ENCODE data around the gene SPART. TPM values are rescaled to one million over a fixed set of nuclear protein-coding genes. Genes with fewer than 3 reads are reported as not detected.

SPART gene
- total RNA-seq, 1 experiment from 2014 or later, result 0.12 TPM

DNA sequence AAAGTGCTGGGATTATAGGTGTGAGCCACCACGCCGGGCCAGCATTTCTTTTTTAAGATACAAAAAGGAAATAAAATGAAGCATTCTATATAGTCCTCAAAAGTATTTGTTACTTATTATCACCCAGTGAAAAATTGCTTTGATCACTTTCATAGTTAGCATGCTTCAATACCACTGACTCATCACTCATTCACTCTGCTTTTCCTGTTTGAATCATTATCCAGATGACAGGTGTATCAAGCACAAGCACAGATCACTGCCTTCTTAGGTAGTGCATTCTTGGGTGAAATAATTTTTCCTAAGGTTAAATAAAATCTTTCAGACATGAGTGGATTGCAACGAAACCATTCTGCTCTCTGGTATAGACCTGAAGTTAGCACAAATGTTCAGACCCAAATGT is 35.8 kb upstream of the SPART start:
- POLR2A ChIA-PET, result no interaction called here
- CTCF ChIA-PET, result no interaction called here

DNA sequence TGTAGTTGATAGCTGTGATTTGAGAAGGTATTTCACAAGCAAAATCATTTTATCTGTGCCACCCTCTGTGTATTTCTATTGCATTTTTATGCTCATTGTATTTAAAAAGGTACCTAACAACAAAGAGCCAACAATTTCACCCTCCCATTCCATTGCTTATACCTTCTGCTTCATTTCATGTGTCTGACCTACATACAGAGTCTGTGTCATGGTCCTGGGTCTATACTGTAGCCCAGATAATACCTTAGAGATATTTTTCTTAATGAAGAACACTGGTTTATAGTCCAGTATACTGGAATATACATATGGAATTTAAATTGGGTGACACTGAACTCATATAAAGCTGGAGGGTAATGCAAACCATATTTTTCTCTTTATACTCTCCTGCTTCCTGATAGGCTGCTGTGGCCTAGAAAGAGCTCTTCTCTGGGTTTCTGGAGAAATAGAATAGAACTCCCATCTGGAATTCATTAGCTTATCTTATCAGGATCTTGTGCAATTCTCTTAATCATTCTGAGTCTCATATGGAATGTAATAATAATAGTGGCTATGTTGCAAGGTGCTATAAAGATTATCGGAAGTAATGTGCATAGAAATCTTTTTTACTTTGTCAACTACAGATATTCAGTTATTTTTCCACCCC is 31.8 kb upstream of the SPART start:
- H3K27ac ChIP-seq (ENCODE audit: low read depth, low read length), result no peak overlapping the region
- H3K4me1 ChIP-seq (ENCODE audit: control insufficient read depth in 1 of 2, insufficient read depth in 2 of 2, low read length in 2 of 2), result no peaks in the 10 kb centered on the region
- no peaks in the 10 kb centered on the region; a peak in 1 of 4 replicates for H3K9me3 ChIP-seq (ENCODE audit: control insufficient read depth in 1 of 2, insufficient read depth in 1 of 2, low read depth in 1 of 2, low read length in 2 of 2)
- RAD21 ChIA-PET (ENCODE audit: low non-redundant PET in 1 of 2, low total read pairs in 2 of 2, uncharacterized antibody in 2 of 2, unreplicated experiment in 2 of 2), result no interaction called here
- H3K9ac ChIP-seq (ENCODE audit: low read length), result no peak overlapping the region
- no peak overlapping the region for H3K4me2 ChIP-seq (ENCODE audit: low read length)
- intact Hi-C loops (cut with micrococcal nuclease), result no loop called here
- POLR2A ChIA-PET, result no interaction called here
- no peaks in the 10 kb centered on the region for H3K36me3 ChIP-seq (ENCODE audit: control insufficient read depth in 1 of 2, insufficient read depth in 2 of 2, low read length in 2 of 2)
- H2AFZ ChIP-seq (ENCODE audit: low read depth, low read length, poor library complexity, severe bottlenecking), result no peak overlapping the region
- CTCF ChIA-PET, result no interaction called here
- H3K79me2 ChIP-seq (ENCODE audit: insufficient read depth, low read length), result no peaks in the 10 kb centered on the region
- no peaks in the 10 kb centered on the region for H3K27me3 ChIP-seq (ENCODE audit: insufficient read depth, low read length)
- no peak overlapping the region for H3K4me3 ChIP-seq (replicated peaks in 1 of 2; ENCODE audit: low read depth in 1 of 2, low read length in 2 of 2)
- no peaks in the 10 kb centered on the region for H3K9me2 ChIP-seq (ENCODE audit: insufficient read depth)
- DNase-seq (ENCODE audit: low read depth, low spot score) (no peak), ATAC-seq (no peak)
- BruUV-seq (replicated peaks), result no TSS peak
- no peaks in the 10 kb centered on the region for H4K20me1 ChIP-seq (ENCODE audit: insufficient read depth)
- TF ChIP-seq JUND (IDR thresholded peaks at IDR 0.05) (no peak), YY1 (IDR thresholded peaks at IDR 0.05; ENCODE audit: extremely low read depth, insufficient replicate concordance, low read depth, low read length) (no peak), ELF1 (IDR thresholded peaks at IDR 0.05; ENCODE audit: borderline replicate concordance, low read depth) (no peak), CTCF (IDR thresholded peaks at IDR 0.05 in 2 of 3, conservative IDR thresholded peaks at IDR 0.05 in 1 of 3; ENCODE audit: borderline replicate concordance in 1 of 3, insufficient read depth in 1 of 3, low read depth in 2 of 3, low read length in 2 of 3) (no peak), SRF (IDR thresholded peaks at IDR 0.05; ENCODE audit: low read depth) (no peak), POLR2A (IDR thresholded peaks at IDR 0.05; ENCODE audit: borderline replicate concordance, extremely low read depth, insufficient read depth, insufficient read length) (no peak), CEBPB (IDR thresholded peaks at IDR 0.05; ENCODE audit: low read depth) (no peak), EZH2phosphoT487 (IDR thresholded peaks at IDR 0.05; ENCODE audit: borderline replicate concordance) (no peak), POLR2AphosphoS5 (IDR thresholded peaks at IDR 0.05; ENCODE audit: low read depth, low read length) (no peak), RAD21 (IDR thresholded peaks at IDR 0.05; ENCODE audit: low read depth) (no peak)
- TF ChIP-seq, protein P1, sequence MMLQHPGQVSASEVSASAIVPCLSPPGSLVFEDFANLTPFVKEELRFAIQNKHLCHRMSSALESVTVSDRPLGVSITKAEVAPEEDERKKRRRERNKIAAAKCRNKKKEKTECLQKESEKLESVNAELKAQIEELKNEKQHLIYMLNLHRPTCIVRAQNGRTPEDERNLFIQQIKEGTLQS (IDR thresholded peaks at IDR 0.05), result no peak
- TF ChIP-seq, protein P2, sequence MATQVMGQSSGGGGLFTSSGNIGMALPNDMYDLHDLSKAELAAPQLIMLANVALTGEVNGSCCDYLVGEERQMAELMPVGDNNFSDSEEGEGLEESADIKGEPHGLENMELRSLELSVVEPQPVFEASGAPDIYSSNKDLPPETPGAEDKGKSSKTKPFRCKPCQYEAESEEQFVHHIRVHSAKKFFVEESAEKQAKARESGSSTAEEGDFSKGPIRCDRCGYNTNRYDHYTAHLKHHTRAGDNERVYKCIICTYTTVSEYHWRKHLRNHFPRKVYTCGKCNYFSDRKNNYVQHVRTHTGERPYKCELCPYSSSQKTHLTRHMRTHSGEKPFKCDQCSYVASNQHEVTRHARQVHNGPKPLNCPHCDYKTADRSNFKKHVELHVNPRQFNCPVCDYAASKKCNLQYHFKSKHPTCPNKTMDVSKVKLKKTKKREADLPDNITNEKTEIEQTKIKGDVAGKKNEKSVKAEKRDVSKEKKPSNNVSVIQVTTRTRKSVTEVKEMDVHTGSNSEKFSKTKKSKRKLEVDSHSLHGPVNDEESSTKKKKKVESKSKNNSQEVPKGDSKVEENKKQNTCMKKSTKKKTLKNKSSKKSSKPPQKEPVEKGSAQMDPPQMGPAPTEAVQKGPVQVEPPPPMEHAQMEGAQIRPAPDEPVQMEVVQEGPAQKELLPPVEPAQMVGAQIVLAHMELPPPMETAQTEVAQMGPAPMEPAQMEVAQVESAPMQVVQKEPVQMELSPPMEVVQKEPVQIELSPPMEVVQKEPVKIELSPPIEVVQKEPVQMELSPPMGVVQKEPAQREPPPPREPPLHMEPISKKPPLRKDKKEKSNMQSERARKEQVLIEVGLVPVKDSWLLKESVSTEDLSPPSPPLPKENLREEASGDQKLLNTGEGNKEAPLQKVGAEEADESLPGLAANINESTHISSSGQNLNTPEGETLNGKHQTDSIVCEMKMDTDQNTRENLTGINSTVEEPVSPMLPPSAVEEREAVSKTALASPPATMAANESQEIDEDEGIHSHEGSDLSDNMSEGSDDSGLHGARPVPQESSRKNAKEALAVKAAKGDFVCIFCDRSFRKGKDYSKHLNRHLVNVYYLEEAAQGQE (IDR thresholded peaks at IDR 0.05; ENCODE audit: low read depth), result no peak

More for the DNA sequence above, 35.8 kb upstream of the SPART start:
- peaks cover 0 to 6% of the 10 kb centered on the region in 2 experiments; a peak in 1 of 4 replicates for H3K9me3 ChIP-seq (ENCODE audit: control insufficient read depth in 1 of 2, insufficient read depth in 1 of 2, low read depth in 1 of 2, low read length in 2 of 2)
- intact Hi-C loops (cut with micrococcal nuclease), result no loop called here
- no peaks in the 10 kb centered on the region for H3K9me2 ChIP-seq (ENCODE audit: insufficient read depth)
- no peak overlapping the region for H2AFZ ChIP-seq (ENCODE audit: low read depth, low read length, poor library complexity, severe bottlenecking)
- H3K27ac ChIP-seq (ENCODE audit: low read depth, low read length), result no peak overlapping the region
- H3K4me2 ChIP-seq (ENCODE audit: low read length), result no peak overlapping the region
- BruUV-seq (replicated peaks), result no TSS peak
- H3K36me3 ChIP-seq (ENCODE audit: control insufficient read depth in 1 of 2, insufficient read depth in 2 of 2, low read length in 2 of 2), result no peaks in the 10 kb centered on the region
- no peaks in the 10 kb centered on the region for H3K27me3 ChIP-seq (ENCODE audit: insufficient read depth, low read length)
- H3K4me1 ChIP-seq (ENCODE audit: control insufficient read depth in 1 of 2, insufficient read depth in 2 of 2, low read length in 2 of 2), result no peaks in the 10 kb centered on the region
- H3K79me2 ChIP-seq (ENCODE audit: insufficient read depth, low read length), result no peaks in the 10 kb centered on the region
- DNase-seq (ENCODE audit: low read depth, low spot score), result no peak
- no peak for ATAC-seq
- TF ChIP-seq, protein P1 (IDR thresholded peaks at IDR 0.05), result no peak
- TF ChIP-seq EZH2phosphoT487 (IDR thresholded peaks at IDR 0.05; ENCODE audit: borderline replicate concordance) (no peak), JUND (IDR thresholded peaks at IDR 0.05) (no peak), SRF (IDR thresholded peaks at IDR 0.05; ENCODE audit: low read depth) (no peak), CEBPB (IDR thresholded peaks at IDR 0.05; ENCODE audit: low read depth) (no peak), FOSL1 (IDR thresholded peaks at IDR 0.05; ENCODE audit: low read depth) (no peak), EGR1 (IDR thresholded peaks at IDR 0.05; ENCODE audit: low read depth) (no peak), YY1 (IDR thresholded peaks at IDR 0.05; ENCODE audit: extremely low read depth, insufficient replicate concordance, low read depth, low read length) (no peak)
- no peaks in the 10 kb centered on the region for H4K20me1 ChIP-seq (ENCODE audit: insufficient read depth)
- H3K4me3 ChIP-seq (replicated peaks in 1 of 2; ENCODE audit: low read depth in 1 of 2, low read length in 2 of 2), result no peak overlapping the region
- RAD21 ChIA-PET (ENCODE audit: low non-redundant PET in 1 of 2, low total read pairs in 2 of 2, uncharacterized antibody in 2 of 2, unreplicated experiment in 2 of 2), result no interaction called here
- H3K9ac ChIP-seq (ENCODE audit: low read length), result no peak overlapping the region
